Activated CD4-positive, alpha-beta T cell treated with anti-CD3 and anti-CD28 coated beads for 24 hours (primary cell): Measurements from ENCODE around the gene HIVEP3.

Source experiments
- DNase-seq, 2 donors: peaks; one replicate each; pipeline ENCODE4 v3.0.0-alpha.2; 2020; ENCODE audit warnings: low read depth in 2 of 2

Gene HIVEP3

DNA sequence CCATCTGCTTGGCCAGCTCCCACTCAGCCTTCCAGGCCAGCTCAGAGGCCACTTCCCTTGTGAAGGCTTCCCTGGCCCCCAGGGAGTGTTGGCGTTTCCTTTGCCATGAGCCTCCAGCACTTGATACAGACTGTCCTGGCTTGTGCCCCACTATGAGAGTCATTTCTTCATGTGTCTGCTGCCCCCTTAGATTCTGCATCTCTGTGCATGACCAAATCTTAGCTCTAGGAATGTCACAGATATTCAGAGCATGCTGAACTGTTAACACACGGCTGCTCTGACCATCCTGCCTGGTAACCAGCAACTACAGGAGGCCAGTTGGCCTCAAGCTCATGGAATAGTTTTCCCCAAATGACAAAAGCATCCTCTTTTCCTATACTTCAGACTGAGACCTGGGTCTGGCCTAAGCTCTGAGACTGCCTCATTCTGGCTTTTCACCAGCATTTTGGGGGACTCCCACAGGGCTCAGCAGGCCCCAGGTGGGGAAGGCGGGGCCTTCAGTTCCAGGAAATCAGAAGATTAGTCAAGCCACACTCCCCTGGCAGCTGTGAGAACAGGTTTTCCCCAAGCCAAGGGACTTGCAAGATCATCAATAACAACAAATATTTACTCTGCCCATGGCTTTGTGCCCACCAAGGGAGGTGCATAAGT, 251.6 kb downstream of the HIVEP3 start:
- peak; percentile 50 to 52 for DNase-seq

DNA sequence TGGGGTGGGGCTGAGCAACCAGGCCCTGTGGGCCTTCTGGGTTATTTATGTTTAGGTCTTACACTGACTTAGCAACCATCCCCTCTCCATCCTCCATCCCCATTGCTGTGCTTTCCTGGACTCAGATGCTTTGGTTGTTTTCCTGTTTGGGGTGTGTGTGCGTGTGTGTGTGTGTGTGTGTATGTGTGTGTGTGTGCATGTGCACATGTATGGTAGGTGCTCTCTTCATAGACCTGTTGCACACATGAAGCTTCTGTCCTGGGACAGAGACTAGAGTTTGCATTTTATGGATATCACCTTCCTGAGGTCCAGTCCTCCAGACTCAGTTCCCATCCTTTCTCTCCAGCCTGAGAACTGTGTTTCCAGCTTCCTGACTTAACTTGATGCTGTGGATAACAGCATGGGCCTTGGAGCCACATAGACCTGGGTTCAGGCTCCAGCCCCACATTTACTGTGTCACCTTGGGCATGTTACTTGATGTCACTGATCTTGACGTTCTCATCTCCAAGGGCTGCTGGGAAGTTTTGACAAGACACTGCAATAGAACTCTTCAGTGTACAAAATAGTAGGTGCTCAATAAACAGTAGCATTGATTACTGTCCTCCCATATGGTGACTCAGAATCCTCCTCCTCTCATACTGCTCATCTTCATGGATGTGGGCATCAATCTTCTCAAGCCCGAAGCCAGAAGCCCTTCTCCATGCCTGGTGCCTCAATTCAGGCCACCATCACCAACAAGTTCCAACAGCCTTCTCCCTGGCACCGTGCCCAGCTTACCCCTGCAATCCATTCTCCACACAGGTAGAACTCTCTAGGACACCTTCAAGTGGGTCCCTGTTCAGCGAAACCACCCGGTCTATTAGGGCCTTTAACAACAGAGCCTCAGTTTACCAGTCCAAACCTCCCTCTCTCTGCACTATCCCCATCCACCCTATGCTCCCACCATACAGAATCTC, 252.5 kb downstream of the HIVEP3 start:
- no peak for DNase-seq

DNA sequence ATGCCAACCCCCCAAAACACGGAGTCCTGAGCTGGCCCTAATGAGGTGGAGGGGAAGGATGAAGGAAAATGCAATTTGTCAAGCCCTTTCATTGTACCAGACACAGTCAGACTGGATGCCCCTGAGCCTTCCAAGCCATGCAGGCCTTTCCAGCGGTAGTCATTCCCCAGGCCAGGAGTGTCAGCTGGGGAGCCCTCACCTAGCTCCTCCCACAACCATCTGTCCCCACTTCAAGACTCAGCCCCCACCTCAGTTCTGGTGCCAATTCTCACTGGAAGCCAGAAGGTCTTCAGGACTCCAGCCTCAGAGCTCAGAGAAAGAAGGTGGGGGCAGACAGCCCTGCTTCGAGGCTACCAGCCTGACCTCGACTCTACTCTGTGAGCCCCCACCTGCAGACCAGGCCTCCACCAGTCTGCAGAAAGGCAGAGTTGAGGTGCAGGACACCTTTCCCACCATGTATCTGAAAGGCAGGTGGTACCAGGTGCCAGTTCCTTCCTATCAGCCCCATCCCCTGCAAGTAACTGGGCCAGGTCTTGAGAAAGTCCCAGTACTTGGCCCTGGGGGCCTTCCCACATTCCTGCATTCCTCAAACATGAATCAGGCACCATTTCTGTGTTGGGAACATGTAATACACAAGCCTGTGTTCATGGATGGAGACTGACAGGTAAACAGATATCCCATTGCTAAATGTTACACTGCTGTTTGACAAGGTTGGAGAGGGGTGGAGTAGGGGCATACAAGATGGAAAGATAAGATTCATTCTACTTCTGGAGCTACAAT, 253.7 kb downstream of the HIVEP3 start:
- no peak for DNase-seq

DNA sequence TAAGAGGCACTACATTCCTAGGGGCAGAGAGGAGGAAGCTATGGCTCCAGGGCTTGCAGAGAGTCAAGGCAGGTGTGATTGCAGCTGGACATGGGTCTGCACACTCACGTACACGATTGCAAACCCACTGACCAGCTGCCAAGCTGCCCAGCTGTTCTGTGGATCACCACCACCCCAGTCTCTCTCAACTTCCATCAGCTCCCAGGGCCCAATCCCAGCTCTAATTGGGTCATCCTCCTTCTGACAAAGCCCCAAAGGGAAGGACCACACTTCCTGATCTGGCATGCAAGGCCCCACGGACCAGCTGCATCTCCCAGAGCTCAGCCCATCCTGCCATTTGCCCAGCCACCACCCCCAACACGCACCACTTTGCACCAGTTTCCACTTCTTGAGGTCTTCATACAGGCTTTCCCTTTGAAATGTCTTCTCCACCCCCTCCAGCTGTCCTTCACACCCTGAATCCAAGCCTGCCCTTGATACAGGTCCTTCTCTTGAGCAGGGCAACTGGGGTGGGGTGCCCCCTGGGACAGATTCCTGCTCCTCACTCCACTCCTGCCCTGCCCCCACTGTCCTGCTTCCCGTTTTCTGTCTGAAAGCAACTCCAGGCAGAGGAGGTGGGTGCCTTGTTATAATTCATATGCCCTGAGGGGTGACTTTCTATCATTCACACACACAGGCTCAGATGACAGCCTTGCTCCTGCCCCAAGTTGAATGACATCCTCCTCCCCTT, 254.9 kb downstream of the HIVEP3 start:
- DNase-seq: no peak

DNA sequence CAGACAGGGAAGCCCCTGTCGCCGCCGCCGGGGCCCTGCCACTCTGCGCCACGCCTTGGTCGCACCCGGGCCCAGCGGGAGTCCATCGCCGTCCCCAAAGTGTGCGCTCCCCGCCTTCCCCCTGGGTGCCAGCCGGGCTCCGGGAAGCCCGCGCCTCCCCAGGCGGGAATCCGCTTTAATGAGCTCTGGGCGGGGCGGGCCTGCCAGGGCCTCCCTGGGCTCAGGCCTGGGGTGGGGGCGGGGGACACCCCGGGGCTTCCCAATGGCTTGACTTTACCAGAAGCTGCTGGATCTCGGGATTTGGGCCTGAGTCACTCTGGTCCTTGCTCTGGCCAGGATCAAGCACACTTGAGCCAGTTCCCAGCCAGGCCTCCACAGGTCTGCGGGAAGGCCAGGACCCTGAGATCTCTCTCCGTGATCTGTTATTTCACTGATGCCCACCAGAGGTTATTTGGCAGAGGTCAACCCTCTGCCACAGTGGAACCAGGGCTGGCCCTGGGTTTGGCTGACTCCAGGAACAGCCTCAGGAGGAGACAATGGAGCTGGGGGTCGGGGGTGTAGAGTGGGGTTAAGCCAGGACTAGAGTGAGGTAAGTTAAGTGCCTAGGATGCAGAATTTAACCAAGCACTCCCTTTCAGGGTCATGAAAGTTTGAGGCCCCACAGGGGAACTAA, 255.8 kb downstream of the HIVEP3 start:
- DNase-seq: no peak

DNA sequence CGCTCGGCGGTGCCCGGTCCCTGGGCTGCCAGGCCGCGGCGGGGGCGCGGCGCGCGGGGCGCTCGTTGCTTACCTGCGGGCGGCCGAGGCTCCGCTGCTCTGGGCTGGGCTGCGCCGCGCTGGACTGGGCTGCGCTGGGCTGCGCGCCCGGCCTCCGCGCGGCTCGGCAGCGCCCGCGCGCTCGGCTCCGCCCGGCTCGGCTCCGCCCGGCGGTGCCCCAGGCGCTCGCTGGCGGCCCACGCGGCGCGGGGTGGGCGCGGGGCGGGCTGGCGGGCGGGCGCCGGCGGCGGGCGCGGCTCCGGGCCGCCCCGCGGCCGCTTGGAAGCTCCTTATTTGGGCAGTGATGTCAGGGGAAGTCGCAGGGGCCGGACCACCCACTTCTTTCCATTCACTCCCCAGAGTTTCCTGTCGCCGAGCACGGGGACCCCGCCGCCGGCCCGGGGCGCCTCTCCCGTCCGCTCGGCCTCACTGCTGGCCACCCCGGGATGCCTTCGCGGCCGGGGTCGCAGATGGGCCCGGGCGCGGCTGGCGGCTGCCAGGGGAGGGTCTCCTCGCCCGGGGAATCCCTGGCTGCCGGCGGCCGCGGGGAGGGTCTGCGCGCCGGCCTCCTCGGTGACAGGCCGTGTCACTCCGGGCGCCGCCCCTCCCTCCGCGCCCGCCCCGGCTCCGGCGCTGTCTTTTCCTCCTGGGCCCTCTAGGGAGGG, 256.5 kb downstream of the HIVEP3 start:
- peak; percentile 57 to 68 for DNase-seq

DNA sequence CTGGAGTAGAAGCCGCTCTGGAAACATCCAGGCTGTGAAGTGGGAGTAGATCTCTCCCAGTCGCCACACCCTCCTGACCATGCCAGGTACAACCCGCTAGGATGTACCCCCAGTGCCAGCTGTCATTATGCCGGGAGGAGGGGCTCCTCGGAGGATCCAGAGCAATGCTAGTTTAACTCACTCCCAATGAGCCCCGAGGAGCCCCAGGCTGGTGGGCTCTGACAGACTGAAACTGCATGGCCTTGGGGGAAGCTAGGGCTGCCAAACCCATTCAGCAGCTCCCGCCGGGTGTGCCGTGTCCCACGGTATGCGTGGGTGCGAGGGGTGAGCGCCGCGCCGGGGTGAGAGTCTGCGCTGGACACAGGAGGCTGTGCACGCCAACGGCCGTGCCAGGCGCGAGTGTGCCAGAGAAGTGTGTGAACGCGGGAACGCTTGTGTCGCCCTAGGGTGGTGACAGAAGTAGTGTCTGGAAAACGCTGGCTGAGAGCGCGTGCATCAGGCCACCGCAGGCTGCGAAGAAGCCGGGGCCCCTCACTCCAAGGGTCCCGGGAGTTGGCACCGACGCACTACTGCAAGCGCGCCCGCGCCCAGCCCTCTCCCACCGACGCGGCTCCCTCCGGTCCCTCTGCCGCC, 257.2 kb downstream of the HIVEP3 start:
- no peak for DNase-seq

DNA sequence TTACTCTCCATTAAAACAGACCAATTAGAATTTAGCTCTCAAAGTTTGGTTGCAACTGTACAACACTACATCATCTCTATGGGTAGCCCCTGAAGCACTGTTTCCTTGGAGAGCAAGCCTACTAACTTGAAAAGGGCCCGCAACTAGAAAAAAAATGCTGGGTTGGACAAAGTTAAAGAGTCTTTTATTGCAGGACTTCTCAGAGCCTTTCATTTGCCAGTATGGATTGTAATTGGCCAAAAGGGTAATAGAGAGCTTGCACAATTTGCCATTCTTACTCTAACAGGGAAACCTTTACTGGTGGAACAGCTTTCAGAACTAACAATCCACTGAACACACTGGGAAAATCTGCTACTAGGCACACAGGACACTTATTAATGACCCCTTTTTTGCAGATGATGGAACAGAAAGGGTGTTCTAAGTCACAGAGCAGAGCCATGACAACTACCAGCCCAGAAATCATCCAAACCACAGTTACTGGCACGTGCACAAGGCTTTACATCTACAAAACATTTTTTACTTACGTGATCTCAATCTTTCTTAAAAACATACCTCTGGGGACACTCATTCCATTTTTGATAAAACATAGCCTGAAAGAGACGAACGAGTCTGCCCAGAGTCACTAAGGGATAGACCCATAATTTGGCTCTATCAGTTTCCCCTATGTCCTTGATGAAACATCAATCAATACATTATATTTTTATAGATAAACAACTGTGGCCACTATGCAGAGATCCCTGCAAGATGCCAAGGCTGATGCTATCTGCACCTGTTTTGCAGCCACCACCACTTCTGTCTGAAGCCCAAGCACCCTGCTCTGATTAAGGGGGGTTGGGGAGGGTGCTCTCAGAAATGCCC, 257.9 kb downstream of the HIVEP3 start:
- DNase-seq: no peak

DNA sequence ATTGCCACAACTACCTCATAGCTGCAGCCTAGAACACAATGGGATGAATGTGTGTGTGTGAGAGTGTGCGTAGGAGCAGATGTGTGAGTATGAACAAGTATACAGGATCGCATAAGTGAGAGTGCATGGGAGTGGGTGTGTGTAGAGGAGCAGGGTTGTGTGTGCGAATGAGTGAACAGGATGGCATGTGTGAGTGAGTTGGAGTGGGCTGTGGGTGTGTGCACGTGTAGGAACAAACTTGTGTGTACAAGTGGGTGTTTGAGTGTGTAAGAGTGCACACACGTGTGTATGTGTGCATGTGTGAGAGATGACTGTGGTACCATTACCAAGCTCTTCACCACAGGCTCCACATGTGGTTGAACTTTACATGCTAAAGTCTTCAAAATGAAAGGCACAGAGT, 258.8 kb downstream of the HIVEP3 start:
- no peak for DNase-seq

DNA sequence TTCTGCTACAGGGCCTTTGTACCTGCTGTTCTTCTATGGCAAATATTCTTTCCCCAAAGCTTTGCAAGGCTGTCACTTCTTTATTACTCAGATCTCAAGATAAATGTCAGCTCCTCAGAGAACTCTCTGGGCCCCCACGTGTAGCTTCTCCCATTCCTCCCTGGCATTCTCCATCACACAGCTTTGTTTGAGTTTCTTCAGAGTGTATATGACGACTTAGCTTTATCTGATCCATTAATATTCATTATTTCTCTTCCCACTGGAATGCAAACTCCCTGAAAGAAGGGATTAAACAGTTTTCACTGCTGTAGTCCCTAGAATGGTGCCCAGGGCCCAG, 259.6 kb downstream of the HIVEP3 start:
- no peak for DNase-seq

DNA sequence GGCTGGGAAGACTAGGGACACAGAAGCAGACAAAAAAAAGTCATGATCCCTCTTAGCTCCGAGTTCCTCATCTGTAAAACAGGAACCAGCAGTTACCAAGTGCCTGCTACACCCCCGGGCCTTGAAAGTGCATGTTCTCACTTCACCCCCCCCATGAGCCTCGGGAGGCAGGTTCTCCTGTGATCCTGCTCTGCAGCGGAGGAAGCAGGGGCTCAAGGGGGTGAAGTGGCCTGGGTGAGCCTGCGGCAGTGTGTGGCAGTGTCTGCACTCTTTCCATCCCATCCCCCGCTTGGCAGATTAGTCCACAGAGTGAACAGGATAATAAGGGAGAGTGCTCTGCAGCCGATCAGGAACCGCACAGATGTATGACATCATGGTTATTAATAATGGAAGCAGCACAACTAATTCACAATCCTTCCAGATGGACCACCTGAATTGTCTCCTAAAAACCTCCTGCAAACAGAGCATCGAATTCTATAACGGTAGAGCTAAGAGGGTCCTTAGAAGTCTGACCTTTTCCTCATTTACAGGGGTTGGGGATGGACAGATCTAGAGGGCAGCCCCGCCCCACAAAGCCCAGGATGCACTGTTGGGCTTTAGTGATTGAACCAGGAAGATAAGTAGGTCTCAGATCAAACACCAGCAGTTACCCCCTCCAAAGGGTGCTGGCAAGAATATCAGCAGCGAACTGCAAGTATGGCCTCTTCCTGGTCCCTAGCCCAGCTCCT, 260.1 kb downstream of the HIVEP3 start:
- no peak for DNase-seq

DNA sequence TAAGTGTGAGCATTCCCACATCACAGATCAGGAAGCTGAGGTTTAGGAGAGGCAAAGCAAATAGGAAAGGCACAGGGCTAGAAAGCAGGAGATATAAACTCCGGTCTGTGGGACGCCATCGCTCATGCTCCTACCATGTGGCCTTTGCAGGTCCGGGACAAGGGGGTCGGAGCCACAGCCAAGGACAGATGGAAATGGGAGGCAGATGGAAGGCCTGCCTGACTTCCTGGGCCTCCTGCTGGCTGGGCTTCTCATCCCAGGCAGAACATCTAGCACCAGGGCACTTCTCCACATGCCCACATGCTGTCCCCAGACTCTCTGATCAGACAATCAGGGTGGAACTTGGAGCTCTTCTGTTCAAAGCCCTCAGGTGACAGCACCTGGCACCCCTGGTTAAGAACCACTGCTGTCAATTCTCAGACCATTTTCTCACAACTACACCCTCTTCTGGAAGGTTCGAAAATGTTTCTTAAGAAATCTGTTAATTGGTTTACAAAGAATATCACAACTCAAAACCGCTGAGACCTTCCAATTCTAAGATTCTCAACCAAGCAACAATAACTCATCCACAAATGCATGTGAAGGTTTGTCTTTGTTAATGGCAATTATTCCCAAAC, 260.9 kb downstream of the HIVEP3 start:
- DNase-seq: no peak

DNA sequence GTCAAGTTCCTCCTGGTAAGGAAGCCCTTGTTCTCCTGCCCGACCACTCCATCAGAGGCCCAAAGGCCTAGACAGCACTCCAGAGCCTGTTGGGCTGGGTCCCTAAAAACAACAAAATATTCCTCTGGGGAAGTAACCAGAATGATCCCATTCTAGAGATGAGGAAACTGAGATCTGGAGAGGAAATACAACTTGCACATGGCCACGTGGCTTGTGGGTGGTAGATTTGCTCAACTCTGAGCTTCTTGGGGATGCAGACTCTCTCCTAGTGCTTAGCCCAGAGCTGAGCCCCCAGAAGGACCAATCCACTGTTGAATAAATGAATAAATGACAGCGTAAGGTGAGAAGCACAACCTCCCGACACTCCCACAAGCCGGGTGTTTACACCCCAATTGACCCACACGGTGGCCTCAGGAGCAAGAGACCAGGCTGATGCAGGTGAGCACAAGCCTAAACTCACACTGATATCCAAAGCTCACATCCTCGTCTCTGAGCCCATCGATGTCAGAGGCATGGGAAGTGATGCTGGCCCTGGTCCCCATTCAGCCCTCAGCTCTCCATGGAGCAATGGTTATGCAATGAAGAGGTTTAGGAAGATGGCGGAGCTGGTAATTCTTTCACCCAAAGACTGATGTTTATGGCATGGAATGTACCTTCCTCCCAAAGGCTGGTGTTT, 261.8 kb downstream of the HIVEP3 start:
- no peak for DNase-seq

DNA sequence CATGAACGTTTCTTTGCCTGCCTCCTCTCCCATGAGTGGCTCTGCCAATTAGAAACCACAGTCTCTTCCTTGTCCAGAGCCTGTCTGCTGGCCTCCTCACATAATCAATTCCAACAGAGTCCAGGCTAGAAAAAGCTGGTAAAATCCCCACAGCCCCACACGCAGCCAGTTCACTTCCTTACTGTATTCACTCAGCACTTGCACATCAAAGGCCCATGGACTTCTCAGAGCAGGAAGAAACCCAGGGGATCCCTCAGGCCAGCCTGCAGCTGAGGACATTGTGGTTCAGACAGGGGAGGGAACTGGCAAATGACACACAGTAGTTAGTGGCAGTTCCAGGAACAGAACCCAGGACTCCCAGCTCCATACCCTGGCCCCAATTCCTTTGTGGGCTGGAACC, 262.7 kb downstream of the HIVEP3 start:
- no peak for DNase-seq

DNA sequence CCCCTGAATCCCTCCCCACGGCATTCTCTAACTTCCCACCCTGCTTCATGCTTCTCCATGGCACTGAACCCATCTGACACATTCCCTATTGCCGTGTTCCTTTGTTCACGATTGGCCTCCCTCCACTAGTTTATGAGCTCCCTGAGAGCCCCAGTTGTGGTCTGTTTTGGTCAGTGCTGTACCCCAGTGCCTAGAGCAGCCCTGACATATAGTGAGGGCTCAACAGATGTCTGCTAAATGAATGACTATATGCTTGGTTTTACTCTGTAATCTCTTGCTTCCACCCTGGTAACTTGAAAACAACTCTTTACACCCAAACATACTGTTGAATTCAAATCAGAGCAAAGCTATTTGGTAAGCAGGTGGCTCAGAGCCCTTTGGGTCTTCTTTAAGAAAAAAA, 263.1 kb downstream of the HIVEP3 start:
- no peak for DNase-seq

DNA sequence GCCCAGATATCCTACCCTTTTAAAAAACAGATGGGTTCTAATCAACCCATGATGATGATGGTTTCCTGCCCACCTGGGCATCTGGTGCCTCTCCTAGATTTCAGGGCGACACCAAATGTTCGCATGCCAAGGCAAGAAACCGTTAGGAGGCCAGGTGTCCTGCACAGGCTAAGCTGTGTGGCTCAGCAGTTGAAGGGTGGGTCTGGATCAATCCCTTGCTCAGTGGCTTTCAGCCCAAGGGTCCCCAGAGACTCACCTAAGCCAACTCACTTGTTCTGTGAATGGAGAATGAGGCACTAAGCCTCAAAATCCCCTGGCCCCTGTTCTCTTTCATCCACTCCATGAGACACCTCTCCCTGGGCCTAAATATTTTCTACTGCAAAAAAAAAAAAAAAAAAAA, 265.1 kb downstream of the HIVEP3 start:
- no peak for DNase-seq
